WTC11 (cell line): ENCODE measurements around the gene CTNNBIP1. TPM values are rescaled to one million over a fixed set of nuclear protein-coding genes. Genes with fewer than 3 reads are reported as not detected.

Source experiments
- ATAC-seq: fragments of 200-7000 bp; cut with Tn5 transposase; 2 replicates; pipeline ENCODE4 v1.10.0; 2021; ENCODE audit warnings: mild to moderate bottlenecking, moderate library complexity
- CTCF ChIA-PET: fragments of 300-600 bp; sonication (Branson Sonifier 250); formaldehyde crosslinking; loops from one replicate; lab custom pipeline; 2021; ENCODE audit warnings: antibody characterized with exemption; lab: Charles Lee
- POLR2A ChIA-PET: fragments of 350-600 bp; sonication (Branson Sonifier 250); formaldehyde crosslinking; loops from one replicate; lab custom pipeline; 2021; ENCODE audit warnings: antibody characterized with exemption; lab: Charles Lee
- DNase-seq: peaks from one replicate; pipeline ENCODE4 v3.0.0; 2021; ENCODE audit warnings: low spot score
- H3K27ac Mint-ChIP-seq: 2 replicates; pipeline ENCODE4 v1.8.0; 2021; ENCODE audit warnings: mixed read lengths
- H3K27me3 Mint-ChIP-seq: 2 replicates; pipeline ENCODE4 v1.8.0; 2021; ENCODE audit warnings: low read depth, mild to moderate bottlenecking, moderate library complexity, mixed read lengths
- H3K36me3 Mint-ChIP-seq: 2 replicates; pipeline ENCODE4 v1.8.0; 2021; ENCODE audit warnings: mixed read lengths
- H3K4me1 Mint-ChIP-seq: 2 replicates; pipeline ENCODE4 v1.8.0; 2022; ENCODE audit warnings: mixed read lengths
- H3K4me3 Mint-ChIP-seq: 2 replicates; pipeline ENCODE4 v1.8.0; 2021; ENCODE audit warnings: mild to moderate bottlenecking, moderate library complexity, mixed read lengths
- H3K9me3 Mint-ChIP-seq: 2 replicates; pipeline ENCODE4 v1.8.0; 2021; ENCODE audit warnings: mixed read lengths
- ATF1 ChIP-seq: sonication (generic); formaldehyde crosslinking; IDR thresholded peaks from 2 replicates; pipeline ENCODE4 v1.8.1; 2023; ENCODE audit warnings: mild to moderate bottlenecking, moderate library complexity, missing genetic modification reagents
- FOXK1 ChIP-seq: sonication (generic); formaldehyde crosslinking; IDR thresholded peaks from 2 replicates; pipeline ENCODE4 v1.8.0; 2022; ENCODE audit warnings: mild to moderate bottlenecking, moderate library complexity, missing genetic modification reagents
- GABPB1 ChIP-seq: sonication (generic); formaldehyde crosslinking; IDR thresholded peaks from 2 replicates; pipeline ENCODE4 v1.8.1; 2023; ENCODE audit warnings: mild to moderate bottlenecking, missing genetic modification reagents
- GTF2I ChIP-seq: fragments of 250-450 bp; sonication (Bioruptor Pico); conservative IDR thresholded peaks from 2 replicates; pipeline ENCODE4 v1.4.0; 2021; ENCODE audit warnings: mild to moderate bottlenecking
- KAT7 ChIP-seq: sonication (generic); formaldehyde crosslinking; IDR thresholded peaks from 2 replicates; pipeline ENCODE4 v1.8.1; 2023; ENCODE audit warnings: missing genetic modification reagents, mild to moderate bottlenecking, borderline replicate concordance
- PRRX2 ChIP-seq: fragments of 250-450 bp; sonication (Bioruptor Pico); IDR thresholded peaks from 2 replicates; pipeline ENCODE4 v1.8.0; 2021; ENCODE audit warnings: mild to moderate bottlenecking
- RORB ChIP-seq: fragments of 250-450 bp; sonication (Bioruptor Pico); IDR thresholded peaks from 2 replicates; pipeline ENCODE4 v1.9.0; 2021; ENCODE audit warnings: mild to moderate bottlenecking
- SP1 ChIP-seq: sonication (generic); formaldehyde crosslinking; conservative IDR thresholded peaks from 2 replicates; pipeline ENCODE4 v1.8.1; 2022; ENCODE audit warnings: missing genetic modification reagents
- TCF7 ChIP-seq: sonication (generic); formaldehyde crosslinking; IDR thresholded peaks from 2 replicates; pipeline ENCODE4 v1.8.0; 2022; ENCODE audit warnings: mild to moderate bottlenecking, low read depth, missing genetic modification reagents, moderate library complexity
- TEAD1 ChIP-seq: sonication (generic); formaldehyde crosslinking; IDR thresholded peaks from 2 replicates; pipeline ENCODE4 v1.8.0; 2022; ENCODE audit warnings: mild to moderate bottlenecking, missing genetic modification reagents
- TEAD4 ChIP-seq: sonication (generic); formaldehyde crosslinking; IDR thresholded peaks from 2 replicates; pipeline ENCODE4 v1.8.0; 2022; ENCODE audit warnings: mild to moderate bottlenecking, missing genetic modification reagents
- ZNF138 ChIP-seq: sonication (generic); formaldehyde crosslinking; conservative IDR thresholded peaks from 2 replicates; pipeline ENCODE4 v1.8.1; 2022; ENCODE audit warnings: mild to moderate bottlenecking, moderate library complexity, missing genetic modification reagents
- ZNF263 ChIP-seq: sonication (generic); formaldehyde crosslinking; IDR thresholded peaks from 2 replicates; pipeline ENCODE4 v1.8.1; 2022; ENCODE audit warnings: low read depth, mild to moderate bottlenecking, moderate library complexity, missing genetic modification reagents
- ZNF396 ChIP-seq: fragments of 250-450 bp; sonication (Bioruptor Pico); IDR thresholded peaks from 2 replicates; pipeline ENCODE4 v1.8.0; 2021; ENCODE audit warnings: mild to moderate bottlenecking, moderate library complexity, borderline replicate concordance
- ZNF416 ChIP-seq: fragments of 250-450 bp; sonication (Bioruptor Pico); IDR thresholded peaks from 2 replicates; pipeline ENCODE4 v1.9.0; 2021; ENCODE audit warnings: mild to moderate bottlenecking, inconsistent platforms
- total RNA-seq: library from RNA; stranded (reverse); gene quantifications from 3 replicates; pipeline ENCODE4 v1.2.3, GENCODE V29; 2021
- TF ChIP-seq, protein P1 (sequence below): fragments of 250-450 bp; sonication (Bioruptor Pico); IDR thresholded peaks from 2 replicates; pipeline ENCODE4 v1.9.0; 2021; ENCODE audit warnings: moderate library complexity, mild to moderate bottlenecking, inconsistent platforms, borderline replicate concordance
- TF ChIP-seq, protein P2 (sequence below): fragments of 250-450 bp; sonication (Bioruptor Pico); IDR thresholded peaks from 2 replicates; pipeline ENCODE4 v2.1.2; 2022; ENCODE audit warnings: mild to moderate bottlenecking, moderate library complexity
- TF ChIP-seq, protein P3 (sequence below): fragments of 250-450 bp; sonication (Bioruptor Pico); IDR thresholded peaks from 2 replicates; pipeline ENCODE4 v1.9.0; 2021; ENCODE audit warnings: mild to moderate bottlenecking, borderline replicate concordance
- TF ChIP-seq, protein P4 (sequence below): sonication (generic); formaldehyde crosslinking; IDR thresholded peaks from 2 replicates; pipeline ENCODE4 v1.8.1; 2022; ENCODE audit warnings: mild to moderate bottlenecking, moderate library complexity, missing genetic modification reagents
- TF ChIP-seq, protein P5 (sequence below): fragments of 250-450 bp; sonication (Bioruptor Pico); conservative IDR thresholded peaks from 2 replicates; pipeline ENCODE4 v1.9.0; 2021; ENCODE audit warnings: mild to moderate bottlenecking

CTNNBIP1 gene
- total RNA-seq, 1 experiment from 2014 or later = 58.2 TPM

DNA sequence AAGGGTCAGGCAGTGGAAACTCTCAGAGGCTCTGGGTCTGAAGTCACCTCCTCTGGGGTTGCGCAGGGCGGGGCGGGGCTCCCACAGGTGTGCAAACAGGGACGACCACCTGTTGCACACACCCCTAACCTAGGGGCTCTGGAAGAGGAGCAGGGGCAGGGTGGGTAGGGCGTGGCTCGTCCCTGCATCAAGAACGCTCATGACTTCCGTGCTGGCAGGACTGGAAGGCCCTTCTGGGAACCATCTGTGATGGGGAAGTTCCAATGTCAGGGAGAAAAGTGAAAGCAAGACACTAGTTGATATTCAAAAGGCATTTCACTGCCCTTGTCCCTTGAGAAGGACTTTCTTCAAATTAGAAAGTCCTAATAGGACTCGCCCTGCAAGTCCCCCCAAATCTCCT, 64.2 kb downstream of the CTNNBIP1 start:
- Mint-ChIP-seq H3K9me3 (no peaks in the 10 kb centered on the region), H3K36me3 (no peaks in the 10 kb centered on the region), H3K27me3 (no peaks in the 10 kb centered on the region; the same call in 1 of the 2 replicates), H3K4me1 (peaks cover 29% of the 10 kb centered on the region), H3K27ac (peak overlapping the region; percentile 85; the same call in 1 of the 2 replicates), H3K4me3 (no peak overlapping the region)
- DNase-seq (no peak), ATAC-seq (no peak)
- CTCF ChIA-PET = interaction anchor here (1.0 to 1.2 kb wide), 2 partner anchors 18 to 124 kb away, joined by 3 to 6 read pairs; no protein-coding TSS in a partner anchor
- TF ChIP-seq SP1 (CRISPR knock-in tag) = no peak
- no peak for TF ChIP-seq ZNF138 (CRISPR knock-in tag)
- TF ChIP-seq, protein P1, sequence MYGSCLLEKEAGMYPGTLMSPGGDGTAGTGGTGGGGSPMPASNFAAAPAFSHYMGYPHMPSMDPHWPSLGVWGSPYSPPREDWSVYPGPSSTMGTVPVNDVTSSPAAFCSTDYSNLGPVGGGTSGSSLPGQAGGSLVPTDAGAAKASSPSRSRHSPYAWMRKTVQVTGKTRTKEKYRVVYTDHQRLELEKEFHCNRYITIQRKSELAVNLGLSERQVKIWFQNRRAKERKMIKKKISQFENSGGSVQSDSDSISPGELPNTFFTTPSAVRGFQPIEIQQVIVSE = no peak
- TF ChIP-seq, protein P2, sequence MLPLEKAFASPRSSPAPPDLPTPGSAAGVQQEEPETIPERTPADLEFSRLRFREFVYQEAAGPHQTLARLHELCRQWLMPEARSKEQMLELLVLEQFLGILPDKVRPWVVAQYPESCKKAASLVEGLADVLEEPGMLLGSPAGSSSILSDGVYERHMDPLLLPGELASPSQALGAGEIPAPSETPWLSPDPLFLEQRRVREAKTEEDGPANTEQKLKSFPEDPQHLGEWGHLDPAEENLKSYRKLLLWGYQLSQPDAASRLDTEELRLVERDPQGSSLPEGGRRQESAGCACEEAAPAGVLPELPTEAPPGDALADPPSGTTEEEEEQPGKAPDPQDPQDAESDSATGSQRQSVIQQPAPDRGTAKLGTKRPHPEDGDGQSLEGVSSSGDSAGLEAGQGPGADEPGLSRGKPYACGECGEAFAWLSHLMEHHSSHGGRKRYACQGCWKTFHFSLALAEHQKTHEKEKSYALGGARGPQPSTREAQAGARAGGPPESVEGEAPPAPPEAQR (CRISPR knock-in tag) = no peak
- TF ChIP-seq KAT7 (CRISPR knock-in tag) = no peak
- TF ChIP-seq, protein P3, sequence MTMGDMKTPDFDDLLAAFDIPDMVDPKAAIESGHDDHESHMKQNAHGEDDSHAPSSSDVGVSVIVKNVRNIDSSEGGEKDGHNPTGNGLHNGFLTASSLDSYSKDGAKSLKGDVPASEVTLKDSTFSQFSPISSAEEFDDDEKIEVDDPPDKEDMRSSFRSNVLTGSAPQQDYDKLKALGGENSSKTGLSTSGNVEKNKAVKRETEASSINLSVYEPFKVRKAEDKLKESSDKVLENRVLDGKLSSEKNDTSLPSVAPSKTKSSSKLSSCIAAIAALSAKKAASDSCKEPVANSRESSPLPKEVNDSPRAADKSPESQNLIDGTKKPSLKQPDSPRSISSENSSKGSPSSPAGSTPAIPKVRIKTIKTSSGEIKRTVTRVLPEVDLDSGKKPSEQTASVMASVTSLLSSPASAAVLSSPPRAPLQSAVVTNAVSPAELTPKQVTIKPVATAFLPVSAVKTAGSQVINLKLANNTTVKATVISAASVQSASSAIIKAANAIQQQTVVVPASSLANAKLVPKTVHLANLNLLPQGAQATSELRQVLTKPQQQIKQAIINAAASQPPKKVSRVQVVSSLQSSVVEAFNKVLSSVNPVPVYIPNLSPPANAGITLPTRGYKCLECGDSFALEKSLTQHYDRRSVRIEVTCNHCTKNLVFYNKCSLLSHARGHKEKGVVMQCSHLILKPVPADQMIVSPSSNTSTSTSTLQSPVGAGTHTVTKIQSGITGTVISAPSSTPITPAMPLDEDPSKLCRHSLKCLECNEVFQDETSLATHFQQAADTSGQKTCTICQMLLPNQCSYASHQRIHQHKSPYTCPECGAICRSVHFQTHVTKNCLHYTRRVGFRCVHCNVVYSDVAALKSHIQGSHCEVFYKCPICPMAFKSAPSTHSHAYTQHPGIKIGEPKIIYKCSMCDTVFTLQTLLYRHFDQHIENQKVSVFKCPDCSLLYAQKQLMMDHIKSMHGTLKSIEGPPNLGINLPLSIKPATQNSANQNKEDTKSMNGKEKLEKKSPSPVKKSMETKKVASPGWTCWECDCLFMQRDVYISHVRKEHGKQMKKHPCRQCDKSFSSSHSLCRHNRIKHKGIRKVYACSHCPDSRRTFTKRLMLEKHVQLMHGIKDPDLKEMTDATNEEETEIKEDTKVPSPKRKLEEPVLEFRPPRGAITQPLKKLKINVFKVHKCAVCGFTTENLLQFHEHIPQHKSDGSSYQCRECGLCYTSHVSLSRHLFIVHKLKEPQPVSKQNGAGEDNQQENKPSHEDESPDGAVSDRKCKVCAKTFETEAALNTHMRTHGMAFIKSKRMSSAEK (CRISPR knock-in tag) = no peak
- TF ChIP-seq TEAD4 (CRISPR knock-in tag) = no peak
- no peak for TF ChIP-seq FOXK1 (CRISPR knock-in tag)
- no peak for TF ChIP-seq ATF1 (CRISPR knock-in tag)
- no peak for TF ChIP-seq GTF2I (CRISPR knock-in tag)
- TF ChIP-seq RORB (CRISPR knock-in tag) = no peak
- no peak for TF ChIP-seq TEAD1 (CRISPR knock-in tag)
- TF ChIP-seq ZNF396 (CRISPR knock-in tag) = no peak
- no peak for TF ChIP-seq PRRX2 (CRISPR knock-in tag)
- TF ChIP-seq, protein P4, sequence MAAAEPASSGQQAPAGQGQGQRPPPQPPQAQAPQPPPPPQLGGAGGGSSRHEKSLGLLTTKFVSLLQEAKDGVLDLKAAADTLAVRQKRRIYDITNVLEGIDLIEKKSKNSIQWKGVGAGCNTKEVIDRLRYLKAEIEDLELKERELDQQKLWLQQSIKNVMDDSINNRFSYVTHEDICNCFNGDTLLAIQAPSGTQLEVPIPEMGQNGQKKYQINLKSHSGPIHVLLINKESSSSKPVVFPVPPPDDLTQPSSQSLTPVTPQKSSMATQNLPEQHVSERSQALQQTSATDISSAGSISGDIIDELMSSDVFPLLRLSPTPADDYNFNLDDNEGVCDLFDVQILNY (CRISPR knock-in tag) = no peak
- TF ChIP-seq GABPB1 (CRISPR knock-in tag) = no peak
- TF ChIP-seq ZNF416 = no peak
- TF ChIP-seq, protein P5, sequence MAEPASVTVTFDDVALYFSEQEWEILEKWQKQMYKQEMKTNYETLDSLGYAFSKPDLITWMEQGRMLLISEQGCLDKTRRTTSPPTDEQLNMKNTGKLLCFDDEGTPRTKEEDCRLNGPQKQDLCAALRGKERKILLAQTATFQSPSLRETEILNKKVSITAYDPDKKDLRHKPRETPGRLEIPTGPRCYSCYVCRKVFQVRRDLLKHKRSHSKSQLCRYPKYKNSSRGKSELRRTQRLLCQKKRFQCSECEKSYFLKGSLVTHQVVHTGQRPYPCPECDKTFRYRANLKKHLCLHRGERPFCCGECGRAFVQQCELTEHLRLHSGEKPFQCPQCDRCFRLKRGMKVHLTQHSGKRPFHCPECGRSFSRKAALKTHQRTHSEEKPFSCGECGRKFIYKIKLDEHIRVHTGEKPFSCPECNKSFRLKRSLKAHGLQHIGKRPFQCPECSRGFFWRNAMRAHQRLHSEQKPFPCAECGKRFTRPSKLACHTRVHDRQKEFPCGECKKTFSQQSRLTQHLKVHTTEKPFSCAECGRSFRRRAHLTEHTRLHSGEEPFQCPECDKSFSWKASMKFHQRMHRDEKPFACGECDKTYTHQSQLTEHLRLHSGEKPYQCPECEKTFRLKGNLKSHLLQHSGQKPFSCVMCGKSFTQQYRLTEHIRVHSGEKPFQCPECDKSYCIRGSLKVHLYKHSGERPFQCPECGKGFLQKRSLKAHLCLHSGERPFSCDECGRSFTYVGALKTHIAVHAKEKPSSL = no peak
- TF ChIP-seq ZNF263 (CRISPR knock-in tag) = no peak
- TF ChIP-seq TCF7 (CRISPR knock-in tag) = no peak
- POLR2A ChIA-PET = interaction anchor here (0.5 kb wide), 1 partner anchor 117 kb away, joined by 3 read pairs; no protein-coding TSS in a partner anchor
